Spleen (tissue), 7 donors: ENCODE data around the gene CARM1.

Experiments
- POLR2A ChIP-seq, 3 donors: fragments of 450-650 bp; IDR thresholded peaks; one replicate each; pipeline ENCODE4 v1.5.1; 2017; ENCODE audit warnings: antibody characterized with exemption in 3 of 3, mild to moderate bottlenecking in 1 of 3
- POLR2AphosphoS5 ChIP-seq, 3 donors: sonication (generic); formaldehyde crosslinking; IDR thresholded peaks; one replicate each; pipeline ENCODE4 v1.5.1; 2017; ENCODE audit warnings: antibody characterized with exemption in 3 of 3
- TF ChIP-seq, protein P1 (sequence below), 11 experiments: fragments of 200-600 bp in 7 of 11; fragments of 450-650 bp in 4 of 11; sonication (generic) in 4 of 11; IDR thresholded peaks in 8 of 11; conservative IDR thresholded peaks in 3 of 11; 1 replicate in 7 of 11; 2 replicates in 4 of 11; pipeline versions ENCODE4 v1.4.0 to v1.8.0; 2016 to 2021; ENCODE audit warnings: antibody characterized with exemption in 11 of 11, inconsistent platforms in 4 of 11, mild to moderate bottlenecking in 1 of 11
- donor health status: DM: no; HTN: no; CAD: no; lungs with moderate emphysema.
- donor health status: DM: no; HTN: no; CAD: no.
- donor health status: DM: no; HTN: no; CAD: no.

DNA sequence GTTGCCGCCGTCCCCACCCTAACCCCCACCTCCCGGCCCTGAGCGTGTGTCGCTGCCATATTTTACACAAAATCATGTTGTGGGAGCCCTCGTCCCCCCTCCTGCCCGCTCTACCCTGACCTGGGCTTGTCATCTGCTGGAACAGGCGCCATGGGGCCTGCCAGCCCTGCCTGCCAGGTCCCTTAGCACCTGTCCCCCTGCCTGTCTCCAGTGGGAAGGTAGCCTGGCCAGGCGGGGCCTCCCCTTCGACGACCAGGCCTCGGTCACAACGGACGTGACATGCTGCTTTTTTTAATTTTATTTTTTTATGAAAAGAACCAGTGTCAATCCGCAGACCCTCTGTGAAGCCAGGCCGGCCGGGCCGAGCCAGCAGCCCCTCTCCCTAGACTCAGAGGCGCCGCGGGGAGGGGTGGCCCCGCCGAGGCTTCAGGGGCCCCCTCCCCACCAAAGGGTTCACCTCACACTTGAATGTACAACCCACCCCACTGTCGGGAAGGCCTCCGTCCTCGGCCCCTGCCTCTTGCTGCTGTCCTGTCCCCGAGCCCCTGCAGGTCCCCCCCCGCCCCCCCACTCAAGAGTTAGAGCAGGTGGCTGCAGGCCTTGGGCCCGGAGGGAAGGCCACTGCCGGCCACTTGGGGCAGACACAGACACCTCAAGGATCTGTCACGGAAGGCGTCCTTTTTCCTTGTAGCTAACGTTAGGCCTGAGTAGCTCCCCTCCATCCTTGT lies 50.7 kb downstream of the CARM1 start:
- TF ChIP-seq POLR2AphosphoS5 (IDR thresholded peaks at IDR 0.05) (no peak), POLR2A (IDR thresholded peaks at IDR 0.05) (no peak)
- TF ChIP-seq, protein P1, sequence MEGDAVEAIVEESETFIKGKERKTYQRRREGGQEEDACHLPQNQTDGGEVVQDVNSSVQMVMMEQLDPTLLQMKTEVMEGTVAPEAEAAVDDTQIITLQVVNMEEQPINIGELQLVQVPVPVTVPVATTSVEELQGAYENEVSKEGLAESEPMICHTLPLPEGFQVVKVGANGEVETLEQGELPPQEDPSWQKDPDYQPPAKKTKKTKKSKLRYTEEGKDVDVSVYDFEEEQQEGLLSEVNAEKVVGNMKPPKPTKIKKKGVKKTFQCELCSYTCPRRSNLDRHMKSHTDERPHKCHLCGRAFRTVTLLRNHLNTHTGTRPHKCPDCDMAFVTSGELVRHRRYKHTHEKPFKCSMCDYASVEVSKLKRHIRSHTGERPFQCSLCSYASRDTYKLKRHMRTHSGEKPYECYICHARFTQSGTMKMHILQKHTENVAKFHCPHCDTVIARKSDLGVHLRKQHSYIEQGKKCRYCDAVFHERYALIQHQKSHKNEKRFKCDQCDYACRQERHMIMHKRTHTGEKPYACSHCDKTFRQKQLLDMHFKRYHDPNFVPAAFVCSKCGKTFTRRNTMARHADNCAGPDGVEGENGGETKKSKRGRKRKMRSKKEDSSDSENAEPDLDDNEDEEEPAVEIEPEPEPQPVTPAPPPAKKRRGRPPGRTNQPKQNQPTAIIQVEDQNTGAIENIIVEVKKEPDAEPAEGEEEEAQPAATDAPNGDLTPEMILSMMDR (IDR thresholded peaks at IDR 0.05 in 8 of 11, conservative IDR thresholded peaks at IDR 0.05 in 3 of 11): no peak
